NCI-H446 treated with DMSO at 0.1 percent for 48 hours (cell line): ENCODE results near the gene PPP6R2.
"Not testable (repeated sequence)": the region's sequence is repeated elsewhere in the genome, so short reads cannot be mapped to it uniquely, and the experiment has no call there.

Experiments used
- DNase-seq: peaks from one replicate; lab custom pipeline; 2025; lab: John Stamatoyannopoulos, UW

Gene PPP6R2

DNA sequence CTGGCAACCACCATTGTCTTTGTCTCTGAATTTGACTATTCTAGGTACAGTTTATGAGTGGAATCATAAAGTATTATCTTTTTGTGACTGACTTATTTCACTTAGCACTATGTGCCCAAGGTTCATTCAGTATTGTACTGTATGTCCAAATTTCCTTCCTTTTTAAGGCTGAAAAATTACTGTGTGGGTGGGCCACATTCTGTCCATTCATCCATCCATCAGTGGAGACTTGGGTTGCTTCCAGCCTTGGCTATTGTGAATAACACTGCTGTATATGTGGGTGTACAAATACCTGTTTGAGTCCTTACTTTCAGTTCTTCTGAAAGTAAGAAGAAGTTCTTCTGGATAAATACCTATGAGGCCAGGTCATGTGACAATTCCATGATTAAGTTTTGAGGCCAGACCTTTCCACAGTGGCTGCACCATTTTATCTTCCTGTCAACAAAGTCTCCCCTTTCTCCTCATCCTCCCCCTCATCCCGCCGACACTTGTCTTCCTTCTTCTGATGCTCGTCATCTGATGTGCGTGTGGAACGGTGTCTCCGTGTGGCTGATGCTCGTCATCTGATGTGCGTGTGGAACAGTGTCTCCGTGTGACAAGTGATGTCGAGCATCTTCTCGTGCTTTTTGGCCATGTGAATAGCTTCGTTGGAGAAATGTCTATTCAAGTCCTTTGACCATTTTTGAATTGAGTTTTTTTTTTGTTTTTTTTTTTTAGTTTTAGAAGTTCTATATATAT, 82.2 kb downstream of the PPP6R2 start:
- DNase-seq: no peak

DNA sequence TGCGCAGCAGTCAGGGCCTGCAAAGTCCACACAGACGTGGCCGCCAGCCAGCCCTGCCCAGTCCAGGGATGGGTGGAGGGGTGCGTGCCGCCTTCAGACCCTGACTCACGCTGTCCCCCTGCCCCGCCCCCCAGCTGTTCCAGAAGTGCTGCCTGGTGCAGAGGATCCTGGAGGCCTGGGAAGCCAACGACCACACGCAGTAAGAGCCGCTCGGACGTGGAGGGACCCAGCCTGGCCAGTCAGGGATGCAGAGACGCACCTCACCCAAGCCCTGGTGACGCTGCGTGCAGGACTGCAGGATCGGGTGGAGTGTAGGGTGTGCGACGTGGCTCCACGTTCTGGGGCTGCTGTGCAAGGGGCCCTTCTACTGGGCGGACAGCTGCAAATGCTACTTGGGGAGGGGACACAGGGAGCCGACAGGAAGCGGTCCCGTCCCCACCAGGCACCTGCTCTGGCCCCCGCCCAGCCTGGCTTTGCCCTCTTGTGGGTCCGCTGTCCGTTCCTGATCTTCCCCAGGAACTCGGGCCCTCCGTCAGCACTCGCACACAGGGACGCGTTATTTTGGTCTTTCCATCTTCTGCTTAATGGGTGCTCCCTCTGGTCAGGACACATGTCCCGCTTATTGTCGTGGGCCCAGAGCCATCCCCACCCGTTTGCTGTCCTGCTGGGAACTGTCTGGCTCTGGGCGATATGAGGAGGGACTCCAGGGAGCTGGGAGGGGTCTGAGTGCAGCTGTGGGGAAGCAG, 89.2 kb downstream of the PPP6R2 start:
- no peak for DNase-seq

DNA sequence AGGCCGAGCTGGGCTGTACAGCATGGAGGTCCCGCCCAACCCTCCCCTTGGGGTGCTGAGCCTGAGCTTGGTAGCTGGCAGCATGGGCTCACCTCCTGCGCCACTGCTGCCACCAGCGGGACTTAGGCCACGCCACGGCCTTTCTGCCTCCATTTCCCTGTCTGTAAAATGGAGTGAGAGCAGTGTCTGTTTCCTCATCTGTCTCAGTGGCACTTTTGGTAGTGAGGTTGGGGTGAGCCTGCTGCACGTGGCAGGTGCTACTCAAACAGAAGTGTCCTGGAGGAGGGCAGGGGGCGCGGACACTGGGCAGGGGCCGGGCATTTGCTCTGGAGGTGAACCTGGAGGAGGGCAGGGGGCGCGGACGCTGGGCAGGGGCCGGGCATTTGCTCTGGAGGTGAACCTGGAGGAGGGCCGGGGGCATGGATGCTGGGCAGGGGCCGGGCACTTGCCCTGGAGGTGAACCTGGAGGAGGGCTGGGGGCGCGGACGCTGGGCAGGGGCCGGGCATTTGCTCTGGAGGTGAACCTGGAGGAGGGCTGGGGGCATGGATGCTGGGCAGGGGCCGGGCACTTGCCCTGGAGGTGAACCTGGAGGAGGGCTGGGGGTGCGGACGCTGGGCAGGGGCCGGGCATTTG, 89.9 kb downstream of the PPP6R2 start:
- DNase-seq: not testable (repeated sequence)

DNA sequence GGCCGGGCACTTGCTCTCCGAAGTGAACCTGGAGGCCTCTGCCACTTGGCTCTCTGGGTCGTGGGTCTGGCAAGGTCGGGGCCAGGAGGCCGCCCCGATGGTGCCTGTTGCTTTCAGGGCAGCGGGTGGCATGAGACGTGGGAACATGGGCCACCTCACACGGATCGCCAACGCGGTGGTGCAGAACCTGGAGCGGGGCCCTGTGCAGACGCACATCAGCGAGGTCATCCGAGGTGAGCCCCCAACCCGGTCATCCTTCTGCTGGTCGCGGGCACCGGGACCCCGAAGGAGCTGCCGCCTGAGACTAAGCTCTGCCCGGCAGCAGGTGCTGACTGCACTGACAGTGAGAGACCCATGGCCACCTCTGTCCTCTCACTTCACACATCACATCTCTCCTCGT, 91.7 kb downstream of the PPP6R2 start:
- DNase-seq: no peak

DNA sequence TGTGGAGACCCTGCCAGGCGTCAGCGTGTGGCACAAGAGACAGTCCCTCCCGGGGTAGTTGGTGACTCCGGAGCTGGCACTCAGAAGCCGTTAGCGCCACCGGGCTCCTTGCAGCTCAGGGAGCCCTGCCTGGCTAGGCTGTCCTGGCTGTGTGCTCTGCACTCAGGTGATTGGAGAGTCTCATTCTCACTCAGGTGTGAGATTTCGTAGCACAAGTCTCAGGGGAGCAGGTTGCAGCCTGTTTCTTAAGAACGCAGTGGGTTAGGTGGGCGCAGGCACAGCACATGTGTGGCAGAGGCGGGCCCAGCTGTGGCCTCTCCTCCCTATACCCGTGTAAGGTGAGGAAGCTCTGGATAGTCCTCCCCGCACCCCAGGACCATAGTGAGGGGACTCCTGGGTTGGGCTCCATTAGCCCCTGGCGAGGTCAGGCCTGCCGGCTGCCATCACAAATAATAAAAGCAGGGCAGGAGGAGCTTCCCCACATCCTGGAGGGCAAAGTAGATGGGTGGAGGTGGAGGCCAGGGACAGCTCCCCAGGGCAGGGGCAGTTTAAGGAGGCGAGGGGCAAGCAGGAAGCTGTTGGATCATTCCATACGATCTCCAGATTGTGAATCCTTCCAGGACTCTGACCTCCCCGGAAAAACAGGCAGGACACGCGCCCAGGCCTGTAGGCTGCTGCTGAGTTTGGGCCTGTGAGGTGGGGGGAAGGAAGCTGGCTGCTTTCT, 92.3 kb downstream of the PPP6R2 start:
- DNase-seq: no peak

DNA sequence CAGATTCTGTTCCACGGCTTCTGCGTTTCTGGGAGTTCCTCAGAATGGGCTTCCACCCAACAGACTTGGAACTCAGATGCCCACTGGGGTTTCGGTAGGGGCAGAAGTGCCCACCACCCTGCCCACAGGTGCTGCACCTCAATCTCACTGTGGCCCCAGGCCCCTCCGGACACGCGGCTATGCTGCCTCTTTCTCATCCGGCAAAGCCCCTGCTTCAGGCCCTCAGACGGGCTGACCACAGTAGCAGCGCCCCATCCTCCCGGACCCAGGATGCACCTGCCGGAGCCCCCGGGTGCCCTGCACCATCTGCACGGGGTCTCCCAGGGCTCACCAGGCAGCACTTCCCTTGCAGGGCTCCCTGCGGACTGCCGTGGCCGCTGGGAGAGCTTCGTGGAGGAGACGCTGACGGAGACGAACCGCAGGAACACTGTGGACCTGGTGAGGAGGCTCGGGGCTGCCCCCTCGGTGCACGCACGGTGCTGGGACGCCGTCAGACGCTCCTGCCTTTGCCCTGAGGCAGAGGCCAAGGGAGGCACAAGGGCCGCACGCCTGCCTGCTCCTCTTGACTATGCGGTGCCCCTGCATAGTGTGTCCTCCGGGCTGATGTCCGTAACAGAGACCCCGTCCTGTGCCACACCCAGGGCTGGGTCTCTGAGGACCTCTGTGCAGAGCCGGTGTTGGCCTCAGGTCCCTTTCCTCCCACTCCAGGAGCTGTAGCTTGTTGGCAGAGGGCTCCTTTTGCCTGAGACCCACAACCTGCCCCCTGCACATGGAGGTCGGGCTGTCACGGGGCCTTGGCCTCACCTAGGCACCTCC, 93.1 kb downstream of the PPP6R2 start:
- no peak for DNase-seq

DNA sequence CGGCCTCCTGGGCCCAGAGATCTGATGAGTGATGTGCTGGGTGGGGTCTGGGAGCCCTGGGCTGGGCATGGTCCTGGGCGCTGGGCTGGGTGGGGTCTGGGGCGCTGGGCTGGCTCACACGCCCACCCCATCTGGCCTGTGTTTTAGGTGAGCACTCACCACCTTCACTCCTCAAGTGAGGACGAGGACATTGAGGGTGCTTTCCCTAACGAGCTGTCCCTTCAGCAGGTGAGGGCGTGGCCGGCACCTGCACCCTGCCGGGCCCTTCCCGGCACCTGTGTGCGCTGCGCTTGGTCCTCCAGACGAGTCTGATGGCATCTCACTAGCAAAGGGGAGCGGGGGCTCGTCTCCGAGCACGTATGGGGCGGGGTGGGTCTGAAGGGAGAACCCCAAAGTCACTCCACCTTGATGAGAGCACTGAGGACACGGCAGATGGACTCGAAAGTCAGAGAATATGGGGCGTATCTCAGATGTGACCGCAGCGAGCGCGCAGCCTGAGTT, 93.8 kb downstream of the PPP6R2 start:
- no peak for DNase-seq

DNA sequence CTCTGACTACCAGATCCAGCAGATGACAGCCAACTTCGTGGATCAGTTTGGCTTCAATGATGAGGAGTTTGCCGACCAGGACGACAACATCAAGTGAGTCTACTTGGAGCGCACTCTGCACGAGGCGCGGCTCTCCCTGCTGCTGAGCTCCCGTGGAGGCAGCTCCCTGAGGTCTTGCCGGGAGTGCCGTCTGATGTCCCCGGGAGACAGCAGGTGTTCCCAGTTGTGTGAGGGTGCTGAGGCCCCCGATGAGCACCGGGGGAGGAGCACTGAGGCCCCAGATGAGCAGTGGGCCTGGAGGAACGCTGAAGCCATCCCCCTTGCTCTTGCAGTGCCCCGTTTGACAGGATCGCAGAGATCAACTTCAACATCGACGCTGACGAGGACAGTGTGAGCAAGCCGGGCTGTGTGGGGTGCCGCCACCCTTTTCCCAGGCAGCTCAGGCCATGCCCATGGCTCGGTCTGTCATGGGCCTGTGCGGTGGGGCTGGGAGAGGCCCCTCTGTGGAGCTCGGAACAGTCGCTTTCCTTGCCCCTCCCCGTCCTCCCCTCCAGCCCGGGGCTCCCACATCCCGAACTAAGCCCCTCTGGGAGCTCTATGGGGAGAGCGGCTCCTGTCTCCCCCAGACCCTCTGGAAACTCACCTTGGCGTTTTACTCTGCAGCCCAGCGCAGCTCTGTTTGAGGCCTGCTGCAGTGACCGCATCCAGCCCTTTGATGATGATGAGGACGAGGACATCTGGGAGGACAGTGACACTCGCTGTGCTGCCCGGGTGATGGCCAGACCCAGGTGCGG, 94.6 kb downstream of the PPP6R2 start:
- no peak for DNase-seq

DNA sequence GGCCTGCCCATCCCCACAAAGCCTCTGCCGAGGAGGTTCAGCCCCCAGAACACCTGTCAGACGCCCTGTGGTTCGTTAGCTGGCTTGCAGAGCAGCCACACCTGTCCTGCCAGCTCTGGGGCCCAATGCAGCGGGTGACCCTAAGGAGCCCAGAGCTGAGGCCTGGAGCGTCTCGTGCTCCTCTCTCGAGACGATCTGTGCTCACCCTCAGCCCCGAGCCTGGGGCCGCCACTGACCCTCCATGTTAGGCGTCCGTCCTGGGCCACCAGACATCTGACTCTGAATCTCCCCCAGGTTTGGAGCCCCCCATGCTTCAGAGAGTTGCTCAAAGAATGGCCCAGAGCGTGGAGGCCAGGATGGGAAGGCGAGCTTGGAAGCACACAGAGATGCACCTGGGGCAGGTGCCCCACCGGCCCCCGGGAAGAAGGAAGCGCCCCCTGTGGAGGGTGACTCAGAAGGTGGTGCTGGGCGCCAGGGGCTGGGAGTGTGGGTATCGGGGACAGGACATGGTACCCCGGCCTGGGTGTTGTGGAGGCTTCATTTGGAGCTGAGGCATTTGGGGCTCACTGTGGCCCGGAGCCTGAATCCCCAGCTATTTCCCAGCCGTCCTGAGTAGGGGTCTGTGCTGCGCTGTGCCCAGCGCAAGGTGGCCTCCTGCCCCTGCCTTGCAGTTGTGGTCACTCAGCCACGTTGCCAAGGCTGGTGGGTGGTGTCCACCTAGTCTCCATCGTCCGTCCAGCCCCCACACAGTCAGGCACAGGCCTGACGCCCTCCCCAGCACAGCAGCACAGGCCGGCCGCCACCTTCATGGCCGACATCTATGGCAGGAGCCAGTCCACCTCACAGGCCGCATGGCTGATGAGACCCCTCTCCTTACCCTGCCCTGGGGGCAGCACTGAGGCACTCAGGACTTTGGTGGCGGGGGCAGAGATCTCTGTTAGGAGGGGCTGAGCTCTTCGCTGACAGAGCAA, 95.5 kb downstream of the PPP6R2 start:
- DNase-seq: no peak

DNA sequence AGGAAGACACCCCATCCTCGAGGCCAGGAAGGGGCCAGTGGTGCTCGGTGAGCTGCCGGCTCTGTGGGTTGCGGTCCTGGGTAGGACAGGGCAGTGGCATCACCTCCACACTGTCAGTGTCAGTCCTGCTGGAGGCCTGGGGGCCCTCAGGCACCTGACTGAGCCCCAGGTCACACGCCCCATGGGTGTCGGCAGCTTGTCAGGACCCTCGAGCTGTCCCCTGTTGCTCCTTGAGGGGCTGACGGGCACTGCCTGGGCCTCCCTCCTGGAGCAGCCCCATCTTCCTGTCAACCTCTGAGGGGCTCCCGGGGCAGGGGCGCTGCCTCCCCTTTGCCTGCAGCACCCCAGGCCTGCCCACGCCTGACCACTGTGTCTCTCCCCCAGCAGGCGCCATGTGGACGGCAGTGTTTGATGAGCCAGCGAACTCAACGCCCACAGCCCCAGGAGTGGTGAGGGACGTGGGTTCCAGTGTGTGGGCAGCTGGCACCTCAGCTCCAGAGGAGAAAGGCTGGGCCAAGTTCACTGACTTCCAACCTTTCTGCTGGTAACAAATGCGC, 96.3 kb downstream of the PPP6R2 start:
- no peak for DNase-seq

DNA sequence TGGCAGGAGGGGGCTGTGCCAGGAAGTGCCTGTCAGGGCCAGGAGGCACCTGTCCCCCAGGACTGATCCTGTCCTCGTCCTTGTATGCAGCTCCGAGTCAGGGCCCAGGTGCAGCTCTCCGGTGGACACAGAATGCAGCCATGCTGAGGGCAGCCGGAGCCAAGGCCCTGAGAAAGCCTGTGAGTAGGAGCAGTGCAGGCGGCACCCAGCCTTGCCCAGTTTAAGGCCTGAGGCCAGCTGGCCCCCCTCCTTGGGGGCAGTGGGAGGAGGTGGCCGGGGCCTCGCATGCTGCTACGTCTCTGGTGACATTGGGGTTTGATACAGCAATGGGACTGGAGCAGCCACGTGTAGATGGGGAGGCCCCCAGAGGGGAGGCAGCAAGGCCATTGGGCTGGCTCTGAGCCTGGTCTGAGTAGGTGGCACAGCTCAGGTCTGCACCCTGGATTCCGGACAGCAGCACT, 96.8 kb downstream of the PPP6R2 start:
- no peak for DNase-seq

DNA sequence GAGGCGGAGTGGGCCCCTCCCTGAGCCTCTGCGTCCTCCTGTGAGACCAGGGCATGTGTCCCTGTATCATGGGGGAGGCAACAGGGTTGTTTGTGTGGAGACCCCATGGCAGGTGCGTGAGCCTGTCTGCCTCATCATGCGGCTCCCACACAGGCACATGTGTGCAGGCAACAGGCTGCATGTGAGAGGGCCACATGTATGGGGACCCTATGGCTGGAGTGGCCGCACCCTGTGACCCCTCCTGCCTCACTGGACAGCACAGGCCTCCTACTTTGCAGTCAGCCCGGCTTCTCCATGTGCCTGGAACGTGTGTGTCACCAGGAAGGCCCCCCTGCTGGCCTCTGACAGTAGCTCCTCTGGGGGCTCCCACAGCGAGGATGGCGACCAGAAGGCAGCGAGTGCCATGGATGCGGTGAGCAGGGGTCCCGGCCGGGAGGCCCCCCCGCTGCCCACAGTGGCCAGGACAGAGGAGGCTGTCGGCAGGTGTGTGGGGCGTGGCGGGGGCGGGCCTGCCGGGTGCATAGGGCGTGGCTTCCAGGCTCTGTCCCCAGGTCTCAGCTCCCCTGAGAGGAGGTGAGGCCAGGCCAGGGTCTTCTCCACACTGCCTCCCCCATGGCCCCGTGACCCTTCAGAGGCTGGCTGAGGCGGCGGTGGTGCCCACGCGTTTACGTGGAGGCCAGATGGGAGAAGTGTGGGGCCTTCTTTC, 97.6 kb downstream of the PPP6R2 start:
- DNase-seq: no peak

DNA sequence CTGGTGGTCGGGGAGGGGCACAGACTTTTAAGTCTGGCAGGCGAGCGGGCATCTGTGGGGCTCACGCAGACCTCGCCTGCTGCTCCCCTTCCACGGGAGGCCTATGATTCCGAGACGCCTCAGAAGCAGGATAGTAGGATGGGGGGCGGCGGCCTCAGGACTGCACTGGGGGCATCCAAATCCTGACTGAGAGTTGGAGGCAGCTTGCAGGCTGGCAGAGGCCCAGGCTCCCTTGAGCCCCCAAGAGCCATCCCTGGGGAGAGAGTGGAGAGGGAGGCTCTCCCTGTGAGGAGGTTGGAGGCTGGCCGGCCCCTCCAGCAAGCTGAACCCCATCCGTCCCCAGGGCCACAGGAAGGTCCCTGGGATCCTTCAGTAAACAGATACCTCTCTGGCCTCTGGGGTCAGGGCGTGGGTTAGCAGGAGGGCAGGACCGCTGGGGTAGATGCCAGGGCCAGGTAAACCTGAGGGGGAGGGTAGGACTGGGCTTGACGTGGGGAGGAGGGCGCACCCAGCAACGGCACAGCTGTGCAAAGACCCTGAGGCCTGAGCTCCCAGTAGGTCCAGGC, 98.4 kb downstream of the PPP6R2 start:
- no peak for DNase-seq

DNA sequence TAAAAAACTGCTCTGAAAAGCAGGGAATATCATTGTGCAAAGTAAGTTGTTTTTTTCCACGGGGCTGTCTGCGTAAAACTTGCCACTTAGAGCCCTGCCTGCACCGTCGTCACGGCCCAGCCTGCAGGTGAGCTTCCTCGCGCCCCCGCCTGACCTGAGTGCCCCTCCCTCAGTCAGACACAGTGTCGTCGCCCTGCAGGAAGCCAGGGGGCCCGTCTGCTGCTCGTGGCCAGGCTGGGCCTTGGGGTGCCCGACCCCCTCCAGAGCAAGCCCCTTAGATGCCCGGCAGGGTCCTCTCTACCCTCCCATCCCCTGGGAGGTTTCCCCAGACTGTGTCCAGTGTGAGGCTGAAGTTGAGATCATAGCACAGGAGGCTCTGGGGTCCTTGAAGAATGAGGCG, 100.1 kb downstream of the PPP6R2 start:
- DNase-seq: no peak

DNA sequence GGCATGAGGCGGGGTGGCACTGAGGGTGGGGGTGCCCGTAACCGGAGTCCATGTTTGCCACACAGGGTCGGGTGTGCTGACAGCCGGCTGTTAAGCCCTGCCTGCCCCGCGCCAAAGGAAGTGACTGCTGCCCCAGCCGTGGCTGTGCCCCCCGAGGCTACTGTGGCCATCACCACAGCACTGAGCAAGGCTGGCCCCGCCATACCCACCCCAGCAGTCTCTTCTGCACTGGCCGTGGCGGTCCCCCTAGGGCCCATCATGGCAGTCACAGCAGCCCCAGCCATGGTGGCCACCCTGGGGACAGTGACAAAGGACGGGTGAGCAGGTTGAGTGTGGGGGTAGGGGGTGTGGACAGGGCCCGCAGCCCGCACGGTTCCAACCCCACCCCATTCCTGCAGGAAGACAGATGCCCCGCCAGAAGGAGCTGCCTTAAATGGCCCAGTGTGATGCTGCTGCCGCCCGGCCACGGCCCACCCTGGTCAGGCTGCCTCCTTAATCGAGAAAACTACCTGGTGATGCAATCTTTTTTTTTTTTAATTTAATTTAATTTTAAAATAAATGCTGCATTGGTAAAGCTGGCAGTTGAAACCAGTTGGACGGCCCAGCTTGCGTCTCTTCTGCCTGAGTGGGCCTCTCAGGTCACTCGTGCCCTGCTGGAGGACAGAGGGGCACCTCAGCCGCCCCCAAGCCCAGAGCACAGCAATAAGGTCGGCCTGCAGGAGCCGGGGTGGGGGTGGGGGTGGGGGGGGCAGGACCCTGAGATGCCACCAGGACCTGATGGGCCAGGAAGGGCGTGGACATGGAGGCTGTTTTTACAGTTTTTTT, 100.9 kb downstream of the PPP6R2 start:
- no peak for DNase-seq

DNA sequence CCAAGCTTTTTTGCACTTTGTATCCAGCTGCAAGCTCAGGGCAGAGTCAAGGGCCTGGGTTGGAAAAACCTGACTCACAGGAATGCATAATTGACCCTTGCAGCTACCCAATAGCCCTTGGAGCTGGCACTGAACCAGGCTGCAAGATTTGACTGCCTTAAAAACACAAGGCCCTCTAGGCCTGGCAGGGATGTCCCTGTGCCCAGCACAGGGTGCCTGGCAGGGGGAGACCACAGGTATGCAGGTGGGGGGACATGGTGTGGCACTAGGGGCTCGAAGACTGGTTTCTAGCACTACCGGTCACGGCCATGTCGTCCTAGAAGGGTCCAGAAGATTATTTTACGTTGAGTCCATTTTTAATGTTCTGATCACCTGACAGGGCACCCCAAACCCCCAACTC, 101.5 kb downstream of the PPP6R2 start:
- no peak for DNase-seq
